Measurements from ENCODE around the gene POU2AF3.

The POU2AF3 gene

DNA sequence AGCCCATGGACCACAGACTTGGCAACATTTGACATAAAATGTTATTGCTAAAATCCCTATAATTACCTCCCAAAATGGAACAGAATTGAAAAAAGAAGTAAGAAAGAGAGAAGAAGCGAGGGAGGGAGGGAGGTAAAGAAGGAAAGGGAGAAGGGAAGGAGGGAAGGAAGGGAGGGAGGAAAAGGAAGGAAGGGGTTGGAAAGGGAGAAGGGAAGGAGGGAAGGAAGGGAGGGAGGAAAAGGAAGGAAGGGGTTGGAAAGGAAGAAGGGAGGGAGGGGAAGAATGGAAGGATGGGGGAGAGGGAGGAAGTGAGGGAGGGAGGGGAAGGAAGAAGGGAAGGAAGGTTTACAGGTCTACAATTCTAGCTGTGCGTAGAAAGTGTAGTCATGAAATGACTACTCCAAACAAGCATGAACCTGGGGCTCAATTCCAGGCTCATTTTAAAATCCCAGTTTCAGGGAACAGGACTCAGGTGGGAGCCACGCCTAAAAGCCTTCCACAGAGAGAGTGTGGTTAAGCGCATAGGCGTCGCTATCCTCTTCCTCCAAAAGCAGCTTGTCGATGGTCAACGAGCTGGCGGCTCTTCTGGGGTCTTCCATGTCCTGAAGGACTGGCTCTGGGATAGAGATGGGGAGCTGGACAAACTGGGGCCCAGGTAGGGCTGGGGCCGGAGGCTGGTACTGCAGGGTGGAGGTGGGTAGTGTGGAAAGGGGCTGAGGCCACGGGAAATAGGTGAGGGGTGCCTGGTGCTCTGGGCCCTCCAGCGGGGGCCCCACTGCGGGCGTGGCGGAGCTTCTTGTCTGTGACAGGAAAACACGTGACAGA, 55.6 kb downstream of the POU2AF3 start:
- no peak for DNase-seq

DNA sequence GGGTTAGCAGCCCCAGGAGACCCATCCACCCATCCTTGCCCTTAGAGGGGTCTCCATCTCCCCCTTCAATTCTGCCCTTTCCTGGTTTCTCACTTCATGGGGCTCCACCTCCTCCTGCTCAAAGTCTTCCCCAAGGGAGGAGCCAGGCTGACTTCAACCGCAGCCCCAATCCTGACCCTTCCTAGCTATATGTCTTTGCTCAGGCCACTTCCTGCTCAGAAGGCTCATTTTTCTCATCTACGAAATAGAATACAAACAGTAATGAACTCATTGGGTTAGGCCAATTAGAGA, 56.2 kb downstream of the POU2AF3 start:
- DNase-seq = no peak

DNA sequence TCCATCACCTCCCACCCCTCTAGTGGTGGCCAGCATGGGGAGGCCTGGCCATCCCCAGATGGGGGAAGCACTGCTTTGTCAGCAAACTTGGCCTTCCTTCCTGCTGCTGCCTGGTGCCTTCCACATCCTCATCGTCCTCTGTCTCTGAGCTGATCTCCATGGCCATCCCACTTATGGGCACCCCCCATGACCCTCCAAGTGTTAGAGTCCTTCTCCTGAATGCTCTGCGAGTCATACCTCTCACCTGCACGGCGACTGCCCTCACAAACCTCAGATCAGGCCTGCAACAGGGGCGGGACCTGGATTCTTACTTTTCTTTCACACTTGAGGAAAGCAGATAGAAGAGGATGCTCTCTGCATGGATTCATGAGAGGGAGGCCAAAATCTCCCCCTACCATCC, 56.8 kb downstream of the POU2AF3 start:
- no peak for DNase-seq

DNA sequence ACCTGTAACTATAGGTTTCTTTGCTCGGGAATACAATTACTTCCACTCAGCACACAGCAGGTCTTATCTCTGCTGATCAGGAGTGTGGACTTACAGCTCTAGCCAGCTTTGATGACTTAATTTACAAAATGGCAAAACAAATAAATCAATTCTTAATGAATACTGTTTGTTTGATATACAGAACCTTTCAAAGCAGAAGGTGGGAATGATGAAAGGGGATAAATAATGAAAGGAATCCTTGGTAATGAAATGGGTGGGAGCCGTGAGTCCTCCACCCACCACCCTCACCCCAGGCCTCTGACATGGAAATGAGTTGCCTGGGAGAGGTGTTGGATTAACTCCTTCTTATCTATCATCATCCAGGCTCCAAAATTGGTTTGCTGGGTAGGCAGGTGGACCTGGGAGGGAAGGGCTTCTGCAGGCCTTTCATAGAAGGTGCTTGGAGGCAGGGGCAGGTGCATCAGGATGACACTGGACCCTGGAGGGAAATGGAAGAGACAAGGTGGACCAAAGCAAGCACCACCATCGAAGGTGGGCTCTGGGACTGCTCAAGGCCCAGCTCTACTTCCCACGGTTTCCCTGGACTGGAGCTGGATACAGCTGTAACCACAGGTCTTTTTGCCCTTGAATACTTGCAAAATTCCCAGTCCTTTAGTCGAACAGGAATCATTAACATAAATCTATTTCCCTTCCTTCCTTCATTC, 57.8 kb downstream of the POU2AF3 start:
- DNase-seq = no peak

DNA sequence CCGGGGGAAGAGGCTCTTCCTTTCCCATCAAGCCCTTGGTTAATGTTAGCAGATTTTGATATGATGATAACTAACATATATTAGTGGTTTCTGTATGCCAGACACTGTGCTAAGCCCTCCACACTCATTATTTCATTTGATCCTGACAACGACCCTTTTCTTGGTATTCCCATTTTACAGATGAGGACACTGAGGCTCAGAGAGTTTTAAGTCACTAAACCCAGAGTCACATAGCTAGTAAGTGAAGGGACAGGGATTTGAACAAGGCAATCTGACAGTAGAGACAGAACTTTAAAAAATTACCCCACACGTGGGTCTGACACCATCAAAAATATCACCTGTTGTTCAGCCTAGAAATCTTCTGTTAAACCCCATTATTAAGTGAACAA, 58.3 kb downstream of the POU2AF3 start:
- DNase-seq = no peak

DNA sequence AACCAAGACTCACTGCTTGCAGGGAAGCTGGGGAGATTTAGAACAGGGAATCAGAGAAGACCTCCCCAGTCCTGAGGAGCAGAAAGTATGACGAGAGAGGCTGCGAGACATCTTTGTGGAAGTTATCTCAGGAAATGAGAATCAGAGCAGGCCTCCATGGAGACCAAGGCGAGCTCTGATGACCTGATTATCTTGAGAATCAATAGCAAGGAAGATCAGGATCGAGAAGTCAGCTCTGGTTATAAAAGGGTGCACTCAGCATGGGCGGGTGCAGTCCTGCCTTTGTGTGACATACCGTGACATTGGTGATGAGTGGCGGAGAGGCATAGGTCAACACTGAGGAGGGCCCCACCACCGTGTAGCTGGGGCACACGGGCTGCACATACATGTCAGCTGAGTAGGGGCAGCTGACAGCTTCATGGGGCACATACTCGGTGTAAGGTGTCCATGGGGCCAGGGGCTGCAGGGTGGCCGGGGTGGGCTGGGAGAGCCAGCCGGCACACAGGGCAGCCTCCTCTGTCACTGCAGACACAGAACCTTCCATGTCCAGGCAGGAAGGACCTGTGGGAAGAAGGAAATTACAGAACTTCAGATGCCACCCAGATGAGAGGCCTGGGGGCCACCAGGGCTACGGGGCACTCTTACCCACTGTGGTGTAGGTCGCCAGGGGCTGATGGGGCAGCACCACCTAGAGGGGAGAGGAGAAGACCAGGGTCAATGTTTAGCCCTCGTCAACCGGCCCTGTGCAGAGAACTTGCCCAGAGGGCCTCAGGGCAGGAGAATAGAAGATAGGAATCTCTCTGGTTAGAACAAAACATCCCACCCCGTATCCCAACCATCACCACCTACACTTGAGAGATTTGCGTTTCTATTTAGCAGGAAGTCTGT, 59.0 kb downstream of the POU2AF3 start:
- no peak for DNase-seq
